GM23338 (cell line): ENCODE data around the gene RALGPS1.

ENCODE experiments used
- CREB1 ChIP-seq: fragments of 250-450 bp; sonication (Bioruptor Pico); IDR thresholded peaks from 2 replicates; pipeline ENCODE4 v1.5.0; 2020; ENCODE audit warnings: low read depth, mild to moderate bottlenecking, moderate library complexity
- CTCF ChIP-seq, 2 experiments: fragments of 200-600 bp in 1 of 2; sonication (generic) in 1 of 2; conservative IDR thresholded peaks; 2 replicates each; pipeline versions ENCODE4 v1.5.1 to v1.6.1; 2016 to 2017; ENCODE audit warnings: antibody characterized with exemption in 2 of 2, low read depth in 2 of 2, mild to moderate bottlenecking in 2 of 2, moderate library complexity in 1 of 2
- EZH2 ChIP-seq: fragments of 200-600 bp; sonication (generic); IDR thresholded peaks from one replicate; pipeline ENCODE4 v1.8.0; 2017; ENCODE audit warnings: antibody characterized with exemption, mild to moderate bottlenecking, low read depth; ENCODE audit not compliant: unreplicated experiment
- EZH2phosphoT487 ChIP-seq: fragments of 200-600 bp; sonication (generic); IDR thresholded peaks from one replicate; pipeline ENCODE4 v1.8.1; 2018; ENCODE audit warnings: antibody characterized with exemption; ENCODE audit not compliant: unreplicated experiment
- JUNB ChIP-seq: IDR thresholded peaks from one replicate; pipeline ENCODE4 v1.6.1; 2016; ENCODE audit warnings: antibody characterized with exemption; ENCODE audit not compliant: unreplicated experiment
- NANOG ChIP-seq: IDR thresholded peaks from 2 replicates; pipeline ENCODE4 v1.6.1; 2016; ENCODE audit warnings: antibody characterized with exemption, borderline replicate concordance
- POLR2AphosphoS5 ChIP-seq: IDR thresholded peaks from 2 replicates; pipeline ENCODE4 v1.6.1; 2016; ENCODE audit warnings: antibody characterized with exemption, low read depth
- ZNF114 ChIP-seq: fragments of 250-450 bp; sonication (Bioruptor Pico); IDR thresholded peaks from 2 replicates; pipeline ENCODE4 v1.5.0; 2020; ENCODE audit warnings: mild to moderate bottlenecking, moderate library complexity
- ZNF331 ChIP-seq: fragments of 250-450 bp; sonication (Bioruptor Pico); IDR thresholded peaks from 2 replicates; pipeline ENCODE4 v1.5.0; 2020; ENCODE audit warnings: low read depth, mild to moderate bottlenecking, moderate library complexity
- TF ChIP-seq, protein P1 (sequence below): IDR thresholded peaks from one replicate; pipeline ENCODE4 v1.6.1; 2018; ENCODE audit warnings: antibody characterized with exemption; ENCODE audit not compliant: unreplicated experiment

DNA sequence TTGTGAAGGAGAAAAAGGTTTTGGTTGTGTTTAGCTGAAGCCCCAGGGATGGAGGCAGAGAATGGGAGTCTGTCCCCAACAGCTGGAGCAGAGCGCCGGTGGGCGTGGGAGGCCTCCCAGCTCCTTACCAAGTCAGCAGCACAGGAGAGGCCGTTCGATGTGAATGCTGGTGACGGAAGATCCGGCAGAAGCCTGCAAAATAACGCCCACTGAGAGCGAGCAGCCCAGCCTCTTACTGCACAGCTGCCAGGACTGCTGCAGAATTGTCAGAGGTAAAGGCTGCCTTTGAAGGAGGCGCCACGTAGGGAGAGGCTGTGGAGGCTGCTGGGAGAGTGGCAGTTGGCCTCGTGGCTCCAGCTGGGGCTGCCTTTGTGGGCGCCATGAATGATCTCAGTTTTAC is 181.6 kb downstream of the RALGPS1 start:
- TF ChIP-seq EZH2 (no peak), CTCF (conservative IDR thresholded peaks at IDR 0.05; ENCODE audit: low read depth in 2 of 2) (no peak), CREB1 (CRISPR knock-in tag) (no peak), EZH2phosphoT487 (no peak), POLR2AphosphoS5 (no peak), NANOG (no peak), JUNB (no peak), ZNF114 (CRISPR knock-in tag) (no peak), ZNF331 (CRISPR knock-in tag) (no peak)
- TF ChIP-seq, protein P1, sequence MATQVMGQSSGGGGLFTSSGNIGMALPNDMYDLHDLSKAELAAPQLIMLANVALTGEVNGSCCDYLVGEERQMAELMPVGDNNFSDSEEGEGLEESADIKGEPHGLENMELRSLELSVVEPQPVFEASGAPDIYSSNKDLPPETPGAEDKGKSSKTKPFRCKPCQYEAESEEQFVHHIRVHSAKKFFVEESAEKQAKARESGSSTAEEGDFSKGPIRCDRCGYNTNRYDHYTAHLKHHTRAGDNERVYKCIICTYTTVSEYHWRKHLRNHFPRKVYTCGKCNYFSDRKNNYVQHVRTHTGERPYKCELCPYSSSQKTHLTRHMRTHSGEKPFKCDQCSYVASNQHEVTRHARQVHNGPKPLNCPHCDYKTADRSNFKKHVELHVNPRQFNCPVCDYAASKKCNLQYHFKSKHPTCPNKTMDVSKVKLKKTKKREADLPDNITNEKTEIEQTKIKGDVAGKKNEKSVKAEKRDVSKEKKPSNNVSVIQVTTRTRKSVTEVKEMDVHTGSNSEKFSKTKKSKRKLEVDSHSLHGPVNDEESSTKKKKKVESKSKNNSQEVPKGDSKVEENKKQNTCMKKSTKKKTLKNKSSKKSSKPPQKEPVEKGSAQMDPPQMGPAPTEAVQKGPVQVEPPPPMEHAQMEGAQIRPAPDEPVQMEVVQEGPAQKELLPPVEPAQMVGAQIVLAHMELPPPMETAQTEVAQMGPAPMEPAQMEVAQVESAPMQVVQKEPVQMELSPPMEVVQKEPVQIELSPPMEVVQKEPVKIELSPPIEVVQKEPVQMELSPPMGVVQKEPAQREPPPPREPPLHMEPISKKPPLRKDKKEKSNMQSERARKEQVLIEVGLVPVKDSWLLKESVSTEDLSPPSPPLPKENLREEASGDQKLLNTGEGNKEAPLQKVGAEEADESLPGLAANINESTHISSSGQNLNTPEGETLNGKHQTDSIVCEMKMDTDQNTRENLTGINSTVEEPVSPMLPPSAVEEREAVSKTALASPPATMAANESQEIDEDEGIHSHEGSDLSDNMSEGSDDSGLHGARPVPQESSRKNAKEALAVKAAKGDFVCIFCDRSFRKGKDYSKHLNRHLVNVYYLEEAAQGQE: no peak
